ENCODE measurements around the gene VILL.
"Not testable (repeated sequence)": the region's sequence is repeated elsewhere in the genome, so short reads cannot be mapped to it uniquely, and the experiment has no call there.

DNA sequence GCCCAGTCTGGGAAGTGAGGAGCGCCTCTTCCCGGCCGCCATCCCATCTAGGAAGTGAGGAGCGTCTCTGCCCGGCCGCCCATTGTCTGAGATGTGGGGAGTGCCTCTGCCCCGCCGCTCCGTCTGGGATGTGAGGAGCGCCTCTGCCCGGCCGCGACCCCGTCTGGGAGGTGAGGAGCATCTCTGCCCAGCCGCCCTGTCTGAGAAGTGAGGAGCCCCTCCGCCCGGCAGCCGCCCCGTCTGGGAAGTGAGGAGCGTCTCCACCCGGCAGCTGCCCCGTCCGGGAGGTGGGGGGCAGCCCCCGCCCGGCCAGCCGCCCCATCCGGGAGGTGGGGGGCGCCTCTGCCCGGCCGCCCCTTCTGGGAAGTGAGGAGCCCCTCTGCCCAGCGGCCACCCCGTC, 62.7 kb downstream of the VILL start:
- not testable (repeated sequence) for TF ChIP-seq SP4 (IDR thresholded peaks at IDR 0.05; ENCODE audit: low read length); POLR2A (IDR thresholded peaks at IDR 0.05; ENCODE audit: control extremely low read depth in 1 of 2, low read depth in 2 of 2, low read length in 2 of 2)
- TF ChIP-seq, protein P1, sequence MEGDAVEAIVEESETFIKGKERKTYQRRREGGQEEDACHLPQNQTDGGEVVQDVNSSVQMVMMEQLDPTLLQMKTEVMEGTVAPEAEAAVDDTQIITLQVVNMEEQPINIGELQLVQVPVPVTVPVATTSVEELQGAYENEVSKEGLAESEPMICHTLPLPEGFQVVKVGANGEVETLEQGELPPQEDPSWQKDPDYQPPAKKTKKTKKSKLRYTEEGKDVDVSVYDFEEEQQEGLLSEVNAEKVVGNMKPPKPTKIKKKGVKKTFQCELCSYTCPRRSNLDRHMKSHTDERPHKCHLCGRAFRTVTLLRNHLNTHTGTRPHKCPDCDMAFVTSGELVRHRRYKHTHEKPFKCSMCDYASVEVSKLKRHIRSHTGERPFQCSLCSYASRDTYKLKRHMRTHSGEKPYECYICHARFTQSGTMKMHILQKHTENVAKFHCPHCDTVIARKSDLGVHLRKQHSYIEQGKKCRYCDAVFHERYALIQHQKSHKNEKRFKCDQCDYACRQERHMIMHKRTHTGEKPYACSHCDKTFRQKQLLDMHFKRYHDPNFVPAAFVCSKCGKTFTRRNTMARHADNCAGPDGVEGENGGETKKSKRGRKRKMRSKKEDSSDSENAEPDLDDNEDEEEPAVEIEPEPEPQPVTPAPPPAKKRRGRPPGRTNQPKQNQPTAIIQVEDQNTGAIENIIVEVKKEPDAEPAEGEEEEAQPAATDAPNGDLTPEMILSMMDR (IDR thresholded peaks at IDR 0.05; ENCODE audit: control extremely low read depth in 1 of 3, insufficient read depth in 1 of 3, low read depth in 1 of 3, low read length in 3 of 3): not testable (repeated sequence)
